GM06990 (cell line): ENCODE measurements around the gene COPB1.

Experiments used
- DNase-seq: peaks from one replicate; pipeline ENCODE4 v3.0.0-alpha.2; 2011; ENCODE audit not compliant: insufficient read length; ENCODE audit errors: extremely low read depth
- H3K27me3 ChIP-seq: replicated peaks from 2 replicates; pipeline ENCODE4 v1.6.0; 2011; ENCODE audit warnings: low read length; ENCODE audit not compliant: control insufficient read depth, insufficient read depth
- H3K36me3 ChIP-seq: 2 replicates; pipeline ENCODE4 v1.5.1; 2011; ENCODE audit warnings: low read length; ENCODE audit not compliant: control insufficient read depth, insufficient read depth
- H3K4me3 ChIP-seq: replicated peaks from 2 replicates; pipeline ENCODE4 v1.5.1; 2011; ENCODE audit warnings: low read depth, mild to moderate bottlenecking, control low read depth, low read length
- TF ChIP-seq, protein P1 (sequence below): IDR thresholded peaks from 2 replicates; pipeline ENCODE4 v1.5.1; 2011; ENCODE audit warnings: low read length, control low read depth, mild to moderate bottlenecking, inconsistent platforms; ENCODE audit not compliant: insufficient read depth, poor library complexity, severe bottlenecking

COPB1 gene

DNA sequence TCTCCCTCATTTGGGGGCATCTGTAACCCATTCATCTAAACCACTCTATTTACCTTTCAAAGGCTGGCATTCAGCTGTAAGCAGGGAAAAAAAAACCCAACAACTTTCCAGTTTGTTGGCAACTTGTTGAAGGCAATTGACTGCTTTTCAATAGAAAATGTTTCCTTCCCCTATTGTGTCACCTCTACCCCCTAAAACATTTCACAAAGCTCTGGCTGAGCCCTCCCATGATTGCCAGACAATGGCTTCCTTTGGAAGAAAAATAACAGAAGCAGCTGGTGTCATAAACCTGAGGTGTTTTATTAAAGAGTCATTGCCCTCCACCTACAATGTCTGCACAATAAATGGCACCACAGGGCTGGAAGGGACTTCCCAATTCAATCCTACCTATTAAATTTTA lies 42.7 kb upstream of the COPB1 start:
- DNase-seq = no peak
- TF ChIP-seq, protein P1, sequence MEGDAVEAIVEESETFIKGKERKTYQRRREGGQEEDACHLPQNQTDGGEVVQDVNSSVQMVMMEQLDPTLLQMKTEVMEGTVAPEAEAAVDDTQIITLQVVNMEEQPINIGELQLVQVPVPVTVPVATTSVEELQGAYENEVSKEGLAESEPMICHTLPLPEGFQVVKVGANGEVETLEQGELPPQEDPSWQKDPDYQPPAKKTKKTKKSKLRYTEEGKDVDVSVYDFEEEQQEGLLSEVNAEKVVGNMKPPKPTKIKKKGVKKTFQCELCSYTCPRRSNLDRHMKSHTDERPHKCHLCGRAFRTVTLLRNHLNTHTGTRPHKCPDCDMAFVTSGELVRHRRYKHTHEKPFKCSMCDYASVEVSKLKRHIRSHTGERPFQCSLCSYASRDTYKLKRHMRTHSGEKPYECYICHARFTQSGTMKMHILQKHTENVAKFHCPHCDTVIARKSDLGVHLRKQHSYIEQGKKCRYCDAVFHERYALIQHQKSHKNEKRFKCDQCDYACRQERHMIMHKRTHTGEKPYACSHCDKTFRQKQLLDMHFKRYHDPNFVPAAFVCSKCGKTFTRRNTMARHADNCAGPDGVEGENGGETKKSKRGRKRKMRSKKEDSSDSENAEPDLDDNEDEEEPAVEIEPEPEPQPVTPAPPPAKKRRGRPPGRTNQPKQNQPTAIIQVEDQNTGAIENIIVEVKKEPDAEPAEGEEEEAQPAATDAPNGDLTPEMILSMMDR = no peak
- H3K36me3 ChIP-seq = no peaks in the 10 kb centered on the region
- H3K4me3 ChIP-seq = no peak overlapping the region
- no peaks in the 10 kb centered on the region for H3K27me3 ChIP-seq

DNA sequence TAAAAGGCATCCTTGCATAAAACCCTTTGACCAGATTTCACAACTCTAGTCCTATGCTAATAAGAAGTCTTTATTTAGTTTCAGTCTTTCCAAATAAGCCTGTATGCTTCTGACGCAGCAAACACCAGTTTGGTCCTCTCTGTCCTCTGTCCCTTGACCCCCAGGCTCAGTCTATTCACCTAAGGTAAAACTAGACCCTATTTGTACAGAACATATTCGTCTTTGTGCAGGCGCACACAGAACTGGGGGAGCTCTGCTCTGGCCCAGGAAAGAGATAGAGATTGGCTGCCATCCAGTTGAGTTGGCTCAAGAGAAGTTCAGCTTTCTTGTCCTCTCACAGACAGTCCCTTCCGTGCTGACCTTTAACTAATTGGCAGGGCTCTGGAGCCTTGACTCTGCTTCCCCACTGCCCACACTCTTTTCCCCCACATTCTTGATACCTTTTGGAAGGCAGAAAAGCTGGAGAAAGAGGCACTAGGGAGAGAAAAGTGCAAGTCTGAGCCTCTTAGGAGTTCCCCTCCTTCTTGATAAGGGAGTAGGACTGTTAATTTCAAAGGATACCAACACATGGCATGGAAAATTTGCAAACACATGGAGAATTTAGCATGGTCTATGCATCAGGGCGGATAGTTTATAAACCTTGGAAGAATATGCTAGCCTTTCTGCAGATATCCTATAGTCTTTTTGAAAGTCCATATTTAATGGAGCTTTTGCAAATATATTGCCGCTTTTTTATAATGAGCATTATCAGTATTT lies 41.8 kb upstream of the COPB1 start:
- no peaks in the 10 kb centered on the region for H3K27me3 ChIP-seq
- DNase-seq = no peak
- H3K36me3 ChIP-seq = no peaks in the 10 kb centered on the region
- TF ChIP-seq, protein P1 = no peak
- H3K4me3 ChIP-seq = no peak overlapping the region

DNA sequence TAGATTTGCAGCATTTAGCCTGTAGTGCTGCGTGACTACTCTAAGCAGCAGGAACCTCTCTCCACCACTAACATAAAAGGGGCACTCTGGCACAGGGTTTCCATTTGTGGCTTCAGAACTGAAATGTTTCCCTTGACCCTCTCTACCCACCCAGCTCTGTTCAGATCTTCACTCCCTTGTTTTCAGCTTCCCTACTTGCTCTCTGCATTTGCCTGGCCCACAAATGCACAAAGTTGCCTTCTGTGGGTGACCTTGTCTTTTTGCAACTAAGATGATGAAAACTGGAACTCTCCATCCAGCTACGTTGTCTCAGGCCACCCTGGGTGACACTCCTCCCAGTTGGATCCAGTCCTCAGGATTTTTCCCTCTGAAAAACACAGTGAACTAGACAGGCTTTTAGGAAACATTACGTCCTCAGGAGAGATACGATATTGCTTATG lies 40.4 kb upstream of the COPB1 start:
- TF ChIP-seq, protein P1 = no peak
- H3K36me3 ChIP-seq = no peaks in the 10 kb centered on the region
- no peak overlapping the region for H3K4me3 ChIP-seq
- no peaks in the 10 kb centered on the region for H3K27me3 ChIP-seq
- DNase-seq = no peak

DNA sequence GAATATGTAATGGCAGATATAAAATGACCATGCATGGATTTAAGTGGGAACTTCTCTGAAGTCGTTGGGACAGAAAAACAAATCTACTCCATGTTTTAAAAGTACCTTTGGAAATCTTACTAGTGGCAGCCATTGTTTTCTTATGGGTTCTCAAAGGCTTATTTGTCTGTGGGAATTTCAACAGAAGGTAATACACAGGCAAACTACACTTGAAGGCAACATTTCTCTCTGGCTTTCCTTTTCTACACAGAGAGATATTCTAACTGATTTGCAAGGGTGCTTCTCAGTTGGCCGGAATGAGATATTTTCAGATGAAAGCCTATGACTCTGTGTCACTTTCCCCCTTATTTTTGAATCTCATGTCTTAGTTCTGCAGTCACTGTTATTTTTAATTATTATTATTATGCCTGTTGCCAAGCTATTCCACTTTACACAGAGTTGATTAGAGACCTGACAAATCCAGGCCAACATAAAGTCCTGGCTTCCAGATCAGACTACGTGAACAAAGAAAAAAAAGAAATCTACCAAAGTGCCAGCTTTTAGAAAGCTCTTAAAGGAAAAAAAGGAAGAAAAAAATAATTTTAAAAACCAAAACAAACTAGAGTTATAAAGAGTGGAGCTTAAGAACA lies 39.4 kb upstream of the COPB1 start:
- H3K4me3 ChIP-seq = no peak overlapping the region
- TF ChIP-seq, protein P1 = no peak
- DNase-seq = no peak

DNA sequence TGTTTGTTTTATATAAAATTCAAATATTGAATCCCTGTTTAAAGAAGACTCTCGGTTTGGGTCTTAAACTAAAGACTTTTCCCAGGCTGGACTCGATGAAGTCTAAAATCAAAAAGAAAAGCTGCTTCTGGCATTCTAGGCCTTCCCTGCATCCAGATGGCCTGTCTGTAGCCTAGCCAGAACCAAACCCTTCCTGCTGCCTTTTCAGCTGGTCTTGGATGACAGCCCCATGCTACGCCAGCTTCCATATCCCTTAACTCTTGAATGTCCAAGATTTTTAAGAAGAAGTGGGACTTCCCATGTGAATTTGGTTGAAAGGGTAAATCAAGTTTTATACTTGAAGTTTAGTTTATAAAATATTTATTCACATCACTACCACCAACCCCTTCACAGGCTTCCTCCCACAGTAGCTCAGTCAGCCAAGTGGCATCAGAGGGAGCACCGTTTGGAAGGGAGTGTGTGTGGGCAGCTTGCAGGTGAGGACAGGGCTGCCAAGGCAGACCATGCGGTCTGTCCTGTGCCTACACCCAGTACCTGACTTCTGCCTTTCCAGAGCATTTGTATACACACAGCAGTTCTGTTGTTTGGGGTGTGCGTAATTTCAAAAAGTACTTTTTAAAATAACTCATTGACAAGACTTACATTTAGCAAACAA lies 38.8 kb upstream of the COPB1 start:
- DNase-seq = no peak
- H3K36me3 ChIP-seq = no peaks in the 10 kb centered on the region
- H3K27me3 ChIP-seq = no peaks in the 10 kb centered on the region
- no peak overlapping the region for H3K4me3 ChIP-seq
- TF ChIP-seq, protein P1 = no peak

More for the DNA sequence above, 39.4 kb upstream of the COPB1 start:
- no peaks in the 10 kb centered on the region for H3K27me3 ChIP-seq
- no peaks in the 10 kb centered on the region for H3K36me3 ChIP-seq
